Measurements from ENCODE around the gene CHDH.

CHDH gene

GRCh38 chr3:53773611-53774368 is 72.4 kb downstream of the CHDH start:
- TF ChIP-seq, protein P1, sequence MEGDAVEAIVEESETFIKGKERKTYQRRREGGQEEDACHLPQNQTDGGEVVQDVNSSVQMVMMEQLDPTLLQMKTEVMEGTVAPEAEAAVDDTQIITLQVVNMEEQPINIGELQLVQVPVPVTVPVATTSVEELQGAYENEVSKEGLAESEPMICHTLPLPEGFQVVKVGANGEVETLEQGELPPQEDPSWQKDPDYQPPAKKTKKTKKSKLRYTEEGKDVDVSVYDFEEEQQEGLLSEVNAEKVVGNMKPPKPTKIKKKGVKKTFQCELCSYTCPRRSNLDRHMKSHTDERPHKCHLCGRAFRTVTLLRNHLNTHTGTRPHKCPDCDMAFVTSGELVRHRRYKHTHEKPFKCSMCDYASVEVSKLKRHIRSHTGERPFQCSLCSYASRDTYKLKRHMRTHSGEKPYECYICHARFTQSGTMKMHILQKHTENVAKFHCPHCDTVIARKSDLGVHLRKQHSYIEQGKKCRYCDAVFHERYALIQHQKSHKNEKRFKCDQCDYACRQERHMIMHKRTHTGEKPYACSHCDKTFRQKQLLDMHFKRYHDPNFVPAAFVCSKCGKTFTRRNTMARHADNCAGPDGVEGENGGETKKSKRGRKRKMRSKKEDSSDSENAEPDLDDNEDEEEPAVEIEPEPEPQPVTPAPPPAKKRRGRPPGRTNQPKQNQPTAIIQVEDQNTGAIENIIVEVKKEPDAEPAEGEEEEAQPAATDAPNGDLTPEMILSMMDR (IDR thresholded peaks at IDR 0.05; ENCODE audit: unreplicated experiment in 3 of 3), result no peak
- no peaks in the 10 kb centered on the region for H3K36me3 Mint-ChIP-seq (ENCODE audit: low read depth)
- peaks cover 7% of the 10 kb centered on the region for H3K27me3 Mint-ChIP-seq (ENCODE audit: low read depth)
- no peak overlapping the region for H3K4me3 Mint-ChIP-seq
- H3K4me1 Mint-ChIP-seq, result peaks cover 46% of the 10 kb centered on the region
- H3K9me3 Mint-ChIP-seq, result no peaks in the 10 kb centered on the region
- peak overlapping the region; percentile 81 to 89 (median 88) for H3K27ac Mint-ChIP-seq

- H3K27me3 Mint-ChIP-seq (ENCODE audit: low read depth), result peaks cover 7% of the 10 kb centered on the region
- H3K27ac Mint-ChIP-seq, result peak overlapping the region; percentile 81 to 89 (median 88)
- no peaks in the 10 kb centered on the region for H3K9me3 Mint-ChIP-seq
- peaks cover 49% of the 10 kb centered on the region for H3K4me1 Mint-ChIP-seq
- no peaks in the 10 kb centered on the region for H3K36me3 Mint-ChIP-seq (ENCODE audit: low read depth)
- no peak overlapping the region for H3K4me3 Mint-ChIP-seq
- TF ChIP-seq, protein P1 (IDR thresholded peaks at IDR 0.05; ENCODE audit: unreplicated experiment in 3 of 3), result no peak
Measured at GRCh38 chr3:53773021-53773436, 73.2 kb downstream of the CHDH start.

DNA sequence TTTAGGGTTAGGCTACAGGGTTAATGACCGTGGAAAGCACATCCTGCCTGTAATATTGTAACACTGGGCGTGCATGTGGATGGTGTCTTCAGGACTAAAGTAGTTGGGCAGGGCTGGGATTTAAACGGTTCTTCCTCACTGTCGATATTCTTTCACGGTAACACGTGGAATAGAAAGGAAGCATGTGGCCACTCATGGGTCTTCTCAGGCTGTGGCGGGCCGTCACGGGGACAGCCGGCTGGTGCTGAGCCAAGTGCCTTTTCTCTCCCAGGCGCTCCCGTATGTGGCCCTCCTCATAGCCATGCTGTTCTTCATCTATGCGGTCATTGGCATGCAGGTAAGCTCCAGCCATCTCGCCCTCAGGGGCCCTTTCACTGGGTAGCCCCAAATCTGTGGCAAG is 73.7 kb downstream of the CHDH start:
- Mint-ChIP-seq H3K27ac (peak overlapping the region; percentile 81 to 89 (median 88)), H3K9me3 (no peaks in the 10 kb centered on the region), H3K4me3 (no peak overlapping the region), H3K4me1 (peaks cover 52% of the 10 kb centered on the region), H3K27me3 (ENCODE audit: low read depth) (peaks cover 7% of the 10 kb centered on the region), H3K36me3 (ENCODE audit: low read depth) (no peaks in the 10 kb centered on the region)
- TF ChIP-seq, protein P1 (IDR thresholded peaks at IDR 0.05; ENCODE audit: unreplicated experiment in 3 of 3), result no peak

DNA sequence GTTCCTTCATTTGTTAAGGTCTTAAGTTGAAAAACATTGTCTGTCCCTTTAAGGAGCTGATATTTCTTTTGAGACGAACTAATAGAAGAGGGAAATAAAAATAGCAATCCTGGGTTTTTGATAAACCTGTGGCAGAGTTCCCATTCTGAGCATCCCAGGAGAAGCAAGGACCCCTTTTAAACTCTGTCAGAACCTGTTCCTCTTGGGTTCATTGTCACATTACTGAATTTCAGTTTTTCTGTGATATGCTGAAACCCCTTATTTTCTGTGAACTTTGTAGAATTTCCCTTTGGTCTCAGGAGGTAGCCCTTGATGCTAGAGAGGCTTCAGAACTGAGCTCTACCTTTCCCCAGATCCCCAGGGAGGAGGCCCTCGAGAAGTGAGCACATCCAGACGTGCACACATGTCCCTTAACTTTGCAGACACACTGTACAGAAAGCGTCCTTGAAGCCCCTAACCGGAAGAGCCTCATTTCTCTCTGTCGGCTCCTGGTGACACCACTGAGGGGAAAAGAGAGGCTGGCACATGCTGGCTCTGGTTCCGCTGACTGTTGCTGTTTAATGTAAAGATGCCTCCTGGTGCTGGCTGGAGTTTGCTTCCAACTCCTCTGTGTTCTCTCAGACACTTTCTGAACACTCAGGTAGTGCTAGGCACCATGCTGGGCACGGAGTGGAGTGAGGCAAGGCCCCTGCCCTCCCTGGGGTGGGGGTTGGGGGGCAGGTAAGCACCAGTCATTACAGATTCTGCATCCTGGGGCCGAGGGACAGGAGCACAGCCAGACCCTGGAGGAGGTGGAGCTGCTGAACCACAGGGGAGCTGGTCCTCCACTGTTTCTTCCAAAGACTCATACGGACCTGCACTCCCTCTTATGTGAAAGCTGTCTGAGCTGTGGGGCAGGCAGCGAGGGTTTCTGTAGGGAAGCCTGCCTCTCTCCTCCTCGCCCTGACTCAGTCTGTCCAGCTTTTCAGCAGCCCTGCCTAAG is 77.5 kb downstream of the CHDH start:
- no peaks in the 10 kb centered on the region for H3K36me3 Mint-ChIP-seq (ENCODE audit: low read depth)
- no peaks in the 10 kb centered on the region for H3K9me3 Mint-ChIP-seq
- H3K27me3 Mint-ChIP-seq (ENCODE audit: low read depth), result peaks cover 5% of the 10 kb centered on the region
- TF ChIP-seq, protein P1 (IDR thresholded peaks at IDR 0.05; ENCODE audit: unreplicated experiment in 3 of 3), result no peak
- H3K4me1 Mint-ChIP-seq, result peaks cover 31% of the 10 kb centered on the region
- no peak overlapping the region for H3K27ac Mint-ChIP-seq
- no peak overlapping the region for H3K4me3 Mint-ChIP-seq

GRCh38 chr3:53766706-53767105 is 79.5 kb downstream of the CHDH start:
- Mint-ChIP-seq H3K36me3 (ENCODE audit: low read depth) (no peaks in the 10 kb centered on the region), H3K27me3 (ENCODE audit: low read depth) (peaks cover 10% of the 10 kb centered on the region), H3K9me3 (no peaks in the 10 kb centered on the region), H3K27ac (no peak overlapping the region), H3K4me3 (no peak overlapping the region), H3K4me1 (peaks cover 10% of the 10 kb centered on the region)
- TF ChIP-seq, protein P1 (IDR thresholded peaks at IDR 0.05; ENCODE audit: unreplicated experiment in 3 of 3), result no peak
